ENCODE data around the gene HLA-B.
"Not testable (repeated sequence)": the region's sequence is repeated elsewhere in the genome, so short reads cannot be mapped to it uniquely, and the experiment has no call there.

The HLA-B gene

DNA sequence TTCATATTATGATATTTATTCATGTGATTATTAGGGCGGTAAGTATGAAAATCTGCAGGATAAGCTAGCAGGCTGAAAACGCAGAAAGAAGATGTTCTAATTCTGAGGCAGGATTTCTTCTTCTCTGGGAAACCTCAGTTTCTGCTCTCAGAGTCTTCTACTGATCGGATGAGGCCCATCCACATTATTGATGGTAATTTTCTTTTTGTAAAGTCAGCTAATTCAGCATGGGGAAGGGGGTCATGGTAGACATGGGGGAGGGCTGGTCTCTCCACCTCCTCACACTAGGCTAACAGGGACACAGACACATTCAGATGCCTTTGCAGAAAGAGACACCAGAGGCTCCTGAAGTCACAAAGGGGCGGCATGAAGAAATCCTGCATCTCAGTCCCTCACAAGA, 24.7 kb upstream of the HLA-B start:
- DNase-seq: no peak

GRCh38 chr6:31379850-31380249, 22.9 kb upstream of the HLA-B start:
- no peak for DNase-seq

DNA sequence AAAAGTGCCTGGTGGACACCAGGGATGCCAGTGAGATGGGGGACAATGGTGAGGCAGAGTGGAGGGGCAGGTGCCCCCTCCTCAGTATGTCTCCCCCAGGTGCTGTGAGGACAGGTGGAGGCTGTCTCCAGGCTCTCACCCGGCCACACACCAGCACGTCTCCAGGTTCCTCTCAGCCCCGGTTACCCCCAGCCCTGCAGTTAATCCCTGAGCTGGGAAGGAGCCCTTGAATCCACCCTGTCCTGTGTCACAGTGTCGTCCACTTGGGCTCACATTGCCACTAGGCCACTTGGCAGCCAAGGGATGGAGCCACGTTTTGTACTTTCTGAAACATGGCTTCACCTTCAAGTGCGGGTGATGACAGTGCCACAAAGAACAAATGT, 21.7 kb upstream of the HLA-B start:
- DNase-seq: no peak

GRCh38 chr6:31378062-31378720, 21.2 kb upstream of the HLA-B start:
- DNase-seq: no peak

- no peak for DNase-seq
These were observed 20.1 kb upstream of the HLA-B start for GRCh38 chr6:31377029-31377428.

DNA sequence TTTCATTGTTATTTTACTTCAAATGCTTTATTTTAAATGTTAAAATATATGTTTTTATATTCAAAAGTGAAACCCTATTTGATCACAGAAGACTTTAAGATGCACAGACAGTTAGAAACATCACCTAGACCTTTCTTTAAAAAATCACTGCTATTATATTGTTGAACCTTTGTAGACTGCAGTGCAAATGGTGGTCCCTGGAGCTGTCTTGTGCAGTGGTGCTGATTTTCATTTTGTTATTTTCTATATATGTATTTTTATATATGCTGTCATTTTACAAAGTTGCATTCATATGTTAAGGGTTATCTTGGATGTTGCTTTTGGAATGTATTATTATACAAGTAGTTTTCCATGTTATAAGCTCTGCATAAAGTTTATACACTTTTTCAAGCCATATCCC, 18.7 kb upstream of the HLA-B start:
- DNase-seq: no peak

DNA sequence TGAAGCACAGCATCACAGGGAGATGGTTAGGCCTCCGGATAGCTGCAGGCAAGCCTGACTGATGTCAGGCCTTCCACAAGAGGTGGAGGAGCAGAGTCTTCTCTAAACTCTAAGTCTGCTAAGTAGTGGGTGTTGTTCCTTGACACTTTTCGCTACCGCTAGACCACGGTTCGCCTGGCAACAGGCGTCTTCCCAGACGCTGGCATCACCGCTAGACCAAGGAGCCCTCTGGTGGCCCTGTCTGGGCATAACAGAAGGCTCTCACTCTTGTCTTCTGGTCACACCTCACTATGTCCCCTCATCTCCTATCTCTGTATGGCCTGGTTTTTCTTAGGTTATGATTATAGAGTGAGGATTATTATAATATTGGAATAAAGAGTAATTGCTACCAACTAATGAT, 17.1 kb upstream of the HLA-B start:
- not testable (repeated sequence) for DNase-seq

DNA sequence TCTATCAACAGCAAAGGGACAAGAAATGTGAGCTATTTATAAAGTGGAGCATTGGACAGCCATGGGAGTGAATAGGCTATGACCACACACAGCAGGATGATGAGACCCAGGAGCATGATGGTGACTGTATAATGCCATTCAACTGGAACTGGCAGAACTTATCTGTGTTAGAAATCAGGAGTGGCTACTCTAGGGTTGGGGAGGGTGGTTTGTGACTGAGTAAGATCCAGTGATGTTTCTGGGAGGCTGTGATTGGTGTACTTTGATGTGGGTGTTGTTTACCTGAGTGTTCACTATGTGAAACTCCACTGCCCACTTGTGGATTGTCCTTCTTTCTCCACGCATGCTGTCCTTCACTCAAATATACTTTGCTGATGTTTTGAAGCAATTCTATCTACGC, 11.5 kb upstream of the HLA-B start:
- DNase-seq: no peak

DNA sequence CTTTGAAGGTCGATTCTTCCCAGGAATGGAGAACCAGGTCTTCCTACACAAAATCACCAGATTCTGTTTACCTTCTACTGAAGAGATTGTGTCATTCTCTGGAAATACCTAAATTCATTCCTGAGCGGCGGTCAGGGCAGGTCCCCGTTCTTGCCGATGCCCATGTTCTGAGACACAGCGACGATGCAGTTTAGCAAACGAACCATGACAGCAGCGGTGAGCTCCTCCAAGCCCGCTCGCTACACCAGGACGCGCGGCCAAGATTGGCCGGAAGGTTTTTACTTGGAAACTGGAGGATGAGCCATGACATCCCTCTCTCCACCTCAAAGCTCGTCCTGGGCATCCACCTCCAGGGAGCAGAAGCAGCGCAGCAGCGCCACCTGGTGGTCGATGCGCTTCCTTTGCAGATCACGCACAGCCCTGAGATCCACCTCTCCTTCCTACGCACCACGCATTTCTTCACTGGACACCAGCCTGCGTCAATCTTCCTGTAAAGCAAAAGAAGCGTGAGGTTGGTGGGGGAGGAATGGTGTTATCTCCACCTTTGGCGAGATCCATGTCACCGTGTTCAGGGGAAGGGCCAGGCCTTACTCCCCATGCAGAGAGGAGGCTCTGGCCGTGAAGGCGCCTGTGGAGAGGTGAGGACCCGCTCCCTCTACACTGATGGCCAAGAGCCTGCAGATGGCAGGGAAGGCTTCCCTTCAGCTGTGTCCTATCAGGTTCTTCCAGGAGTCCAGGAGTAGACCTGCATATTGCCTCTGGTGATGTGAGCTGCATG, 9.9 kb upstream of the HLA-B start:
- DNase-seq: peak; percentile 91

DNA sequence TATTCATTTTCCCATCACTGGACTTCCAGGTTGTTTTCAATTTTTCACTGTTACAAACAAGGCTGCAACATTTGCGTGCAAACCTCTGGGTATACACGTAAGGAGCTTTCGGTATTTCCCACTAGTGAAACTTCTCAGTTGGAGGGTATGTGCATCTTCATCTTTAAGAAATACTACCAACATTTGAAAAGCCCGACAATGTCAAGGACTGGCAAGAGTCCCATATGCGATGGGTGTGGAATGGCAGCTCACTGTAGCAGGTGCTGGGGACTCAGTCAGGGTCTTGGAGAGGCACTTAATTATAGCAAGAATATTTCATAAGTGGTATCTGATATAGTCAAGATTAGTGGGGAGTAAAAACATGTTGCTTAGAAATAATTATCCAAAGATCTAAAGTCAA, 8.9 kb upstream of the HLA-B start:
- DNase-seq: no peak

DNA sequence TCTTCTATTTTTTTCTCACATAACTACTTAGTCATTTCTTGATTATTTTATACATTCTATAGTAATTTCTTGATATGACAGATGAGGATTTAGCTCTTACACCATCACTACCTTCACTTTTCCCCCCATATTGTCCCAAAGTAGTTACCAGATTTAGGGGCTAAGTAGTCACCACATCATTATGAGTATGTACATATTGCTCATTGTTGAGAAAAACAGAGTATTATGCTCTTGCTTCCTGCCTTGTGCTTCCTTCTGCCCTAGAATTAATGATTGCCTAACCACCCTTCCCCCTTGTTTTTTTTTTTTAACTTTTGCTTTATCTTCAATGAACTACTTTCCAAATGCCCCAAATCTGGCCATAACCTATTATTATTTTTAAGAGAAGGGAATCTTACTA, 6.8 kb upstream of the HLA-B start:
- no peak for DNase-seq

GRCh38 chr6:31362751-31363150, 5.8 kb upstream of the HLA-B start:
- no peak for DNase-seq

DNA sequence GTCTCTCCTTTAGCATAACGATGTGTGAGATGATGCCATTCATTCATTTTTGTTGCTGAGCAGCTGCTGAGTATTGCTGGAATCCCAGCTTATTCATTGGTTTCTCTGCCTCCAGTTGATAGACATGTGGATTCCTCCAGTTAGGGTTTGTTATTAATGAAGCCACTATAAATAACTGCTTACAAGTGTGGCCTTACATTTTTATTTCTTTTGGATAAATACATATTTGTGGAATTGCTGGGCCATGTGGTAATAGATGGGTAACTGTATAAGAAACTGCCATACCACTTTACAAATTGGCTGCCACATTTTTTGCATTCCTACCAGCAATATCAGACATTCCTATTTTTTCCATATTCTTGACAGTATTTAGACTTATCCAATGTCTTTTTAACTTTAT, 2.6 kb upstream of the HLA-B start:
- DNase-seq: peak; percentile 67

DNA sequence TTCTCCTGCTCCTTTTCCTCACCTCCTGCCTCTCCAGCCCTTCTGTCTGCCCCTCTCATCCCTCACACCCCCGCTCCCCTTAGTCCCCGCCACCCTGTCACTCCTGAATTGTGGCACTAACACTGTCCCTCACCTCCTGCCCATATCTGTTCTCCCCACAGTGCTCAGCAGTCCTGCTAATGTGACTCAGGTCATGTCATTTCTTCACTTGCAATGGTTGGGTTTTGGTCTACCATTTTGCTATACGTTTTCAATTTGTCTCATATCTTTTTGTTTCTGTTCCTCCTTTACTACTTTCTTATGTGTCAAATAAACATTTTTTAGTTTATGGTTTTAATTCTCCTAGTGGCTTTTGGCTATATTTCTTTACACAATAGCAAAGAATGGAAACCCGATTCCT, 1.3 kb upstream of the HLA-B start:
- DNase-seq: no peak

DNA sequence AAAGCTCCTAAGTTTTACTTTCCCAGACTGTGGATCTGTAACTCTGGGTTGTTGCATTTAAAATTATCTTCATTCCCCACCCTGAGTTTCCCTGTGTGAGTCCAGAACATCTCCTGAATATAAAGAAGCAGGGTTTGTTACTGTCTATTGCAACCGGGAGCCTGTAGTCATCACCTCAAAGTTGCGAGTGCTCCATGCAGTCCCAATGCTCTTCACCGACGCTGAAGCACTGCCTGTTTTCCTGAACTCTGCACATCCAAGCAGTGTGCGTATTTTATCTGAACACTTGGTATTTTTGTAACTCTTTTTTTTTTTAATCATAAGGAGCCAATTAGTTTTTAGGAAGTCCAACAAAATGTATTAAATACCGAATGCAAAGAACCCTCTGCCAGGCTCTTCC, 907 bp upstream of the HLA-B start:
- no peak for DNase-seq

GRCh38 chr6:31356216-31356945, 598 bp downstream of the HLA-B start:
- DNase-seq: no peak

GRCh38 chr6:31355583-31355948, 1.4 kb downstream of the HLA-B start:
- no peak for DNase-seq

DNA sequence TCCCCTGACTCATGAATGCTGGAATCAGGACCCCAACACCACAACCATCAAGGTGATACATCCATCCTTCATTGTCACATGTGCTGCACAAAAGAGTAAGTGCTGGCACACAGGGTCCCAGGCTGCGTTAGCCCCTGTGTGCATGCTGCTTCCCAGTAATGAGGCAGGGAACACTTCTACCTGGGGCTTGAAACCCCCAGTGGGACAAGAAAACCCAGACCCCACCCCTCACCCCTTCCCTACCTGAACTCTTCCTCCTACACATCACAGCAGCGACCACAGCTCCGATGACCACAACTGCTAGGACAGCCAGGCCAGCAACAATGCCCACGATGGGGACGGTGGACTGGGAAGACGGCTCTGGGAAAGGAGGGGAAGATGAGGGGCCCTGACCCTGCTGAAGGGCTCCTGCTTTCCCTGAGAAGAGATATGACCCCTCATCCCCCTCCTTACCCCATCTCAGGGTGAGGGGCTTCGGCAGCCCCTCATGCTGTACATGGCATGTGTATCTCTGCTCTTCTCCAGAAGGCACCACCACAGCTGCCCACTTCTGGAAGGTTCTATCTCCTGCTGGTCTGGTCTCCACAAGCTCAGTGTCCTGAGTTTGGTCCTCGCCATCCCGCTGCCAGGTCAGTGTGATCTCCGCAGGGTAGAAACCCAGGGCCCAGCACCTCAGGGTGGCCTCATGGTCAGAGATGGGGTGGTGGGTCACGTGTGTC, 2.0 kb downstream of the HLA-B start:
- no peak for DNase-seq

GRCh38 chr6:31354158-31354863, 2.7 kb downstream of the HLA-B start:
- no peak for DNase-seq

GRCh38 chr6:31353384-31353945, 3.5 kb downstream of the HLA-B start:
- DNase-seq: no peak

DNA sequence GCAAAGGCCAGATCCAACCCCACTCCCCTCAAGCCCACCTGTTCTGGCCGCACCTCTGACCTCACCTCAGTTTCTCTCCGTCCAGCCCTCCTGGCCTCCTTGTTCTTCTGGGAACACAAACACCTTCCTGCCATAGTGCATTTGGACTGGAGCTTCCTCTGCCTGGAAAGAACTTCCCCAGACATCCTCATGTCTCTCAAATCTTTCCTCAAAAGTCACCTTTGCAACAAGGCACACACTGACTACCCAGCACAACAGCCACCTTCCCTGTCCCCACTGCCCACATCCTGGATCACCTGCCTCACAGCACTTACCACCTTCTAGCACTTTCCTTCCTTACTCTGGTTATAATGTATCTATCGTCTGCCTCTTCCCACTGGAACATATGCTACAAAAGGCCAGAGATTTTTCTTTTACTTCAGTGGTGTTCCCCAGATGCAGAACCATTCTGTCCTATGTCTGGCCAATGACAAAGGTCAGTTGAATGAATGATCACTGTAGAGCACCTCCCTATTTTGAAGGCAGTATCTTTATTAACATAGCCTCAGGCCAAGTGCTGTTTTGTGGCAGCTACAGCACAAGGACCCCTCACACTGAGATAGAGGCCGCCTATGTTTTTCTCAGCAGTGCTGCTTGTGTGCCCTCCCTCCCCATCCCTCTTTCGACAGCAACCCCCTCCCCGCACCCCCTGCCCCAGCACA, 4.1 kb downstream of the HLA-B start:
- DNase-seq: no peak

GRCh38 chr6:31352310-31352682, 4.7 kb downstream of the HLA-B start:
- DNase-seq: no peak
